GM23338 (cell line): ENCODE data around the gene TMEM87B. TPM values are rescaled to one million over a fixed set of nuclear protein-coding genes. Genes with fewer than 3 reads are reported as not detected.

Experiments
- ATAC-seq: fragments of 200-7000 bp; cut with Tn5 transposase; 3 replicates; pipeline ENCODE4 v1.9.1; 2020
- DNase-seq: peaks from one replicate; pipeline ENCODE4 v3.0.0-alpha.2; 2015; ENCODE audit warnings: low spot score
- H2AFZ ChIP-seq: fragments of 200-600 bp; sonication (generic); 2 replicates; pipeline ENCODE4 v1.8.0; 2016; ENCODE audit warnings: antibody characterized with exemption, mild to moderate bottlenecking, moderate library complexity
- H3F3A ChIP-seq: fragments of 200-600 bp; sonication (generic); replicated peaks from 2 replicates; pipeline ENCODE4 v1.8.0; 2017; ENCODE audit warnings: antibody characterized with exemption, mixed run types, low read depth
- H3K27ac ChIP-seq: fragments of 200-600 bp; sonication (generic); 2 replicates; pipeline ENCODE4 v1.6.1; 2016; ENCODE audit warnings: low read depth
- H3K27me3 ChIP-seq: fragments of 200-600 bp; sonication (generic); 2 replicates; pipeline ENCODE4 v1.8.0; 2016; ENCODE audit warnings: mild to moderate bottlenecking, mixed run types, moderate library complexity; ENCODE audit not compliant: insufficient read depth
- H3K36me3 ChIP-seq: fragments of 200-600 bp; sonication (generic); 2 replicates; pipeline ENCODE4 v1.8.0; 2016; ENCODE audit warnings: mild to moderate bottlenecking; ENCODE audit not compliant: insufficient read depth
- H3K4me1 ChIP-seq: fragments of 200-600 bp; sonication (generic); 2 replicates; pipeline ENCODE4 v1.8.0; 2016; ENCODE audit warnings: mild to moderate bottlenecking, moderate library complexity; ENCODE audit not compliant: insufficient read depth
- H3K4me2 ChIP-seq: fragments of 200-600 bp; sonication (generic); 2 replicates; pipeline ENCODE4 v1.7.1; 2017; ENCODE audit warnings: mixed run types
- H3K4me3 ChIP-seq: fragments of 200-600 bp; sonication (generic); 2 replicates; pipeline ENCODE4 v1.6.1; 2016; ENCODE audit warnings: mixed run types
- H3K79me2 ChIP-seq: fragments of 200-600 bp; sonication (generic); replicated peaks from 2 replicates; pipeline ENCODE4 v1.8.0; 2017; ENCODE audit warnings: mild to moderate bottlenecking; ENCODE audit not compliant: insufficient read depth
- H3K9me2 ChIP-seq: fragments of 200-600 bp; sonication (generic); 2 replicates; pipeline ENCODE4 v1.8.0; 2017; ENCODE audit not compliant: insufficient read depth
- H4K20me1 ChIP-seq: fragments of 200-600 bp; sonication (generic); replicated peaks from 2 replicates; pipeline ENCODE4 v1.8.0; 2017; ENCODE audit warnings: mild to moderate bottlenecking; ENCODE audit not compliant: insufficient read depth
- H3K27ac Mint-ChIP-seq: 2 replicates; pipeline ENCODE4 v1.8.0; 2020; ENCODE audit warnings: inconsistent platforms, mild to moderate bottlenecking, moderate library complexity, mixed read lengths
- H3K27me3 Mint-ChIP-seq: 3 replicates; pipeline ENCODE4 v1.8.0; 2022; ENCODE audit warnings: low read depth, mild to moderate bottlenecking, moderate library complexity, mixed read lengths, inconsistent platforms; ENCODE audit not compliant: insufficient read depth, poor library complexity
- H3K36me3 Mint-ChIP-seq: 3 replicates; pipeline ENCODE4 v1.8.0; 2021; ENCODE audit warnings: low read depth, mild to moderate bottlenecking, inconsistent platforms, moderate library complexity, mixed read lengths
- H3K4me1 Mint-ChIP-seq: 3 replicates; pipeline ENCODE4 v1.8.0; 2020; ENCODE audit warnings: mild to moderate bottlenecking, inconsistent platforms, mixed read lengths
- H3K4me3 Mint-ChIP-seq: 3 replicates; pipeline ENCODE4 v1.8.0; 2021; ENCODE audit warnings: moderate library complexity, mild to moderate bottlenecking, inconsistent platforms, mixed read lengths
- H3K9me3 Mint-ChIP-seq: 3 replicates; pipeline ENCODE4 v1.8.0; 2020; ENCODE audit warnings: moderate library complexity, mild to moderate bottlenecking, inconsistent platforms, mixed read lengths
- CREB1 ChIP-seq: fragments of 250-450 bp; sonication (Bioruptor Pico); IDR thresholded peaks from 2 replicates; pipeline ENCODE4 v1.5.0; 2020; ENCODE audit warnings: low read depth, mild to moderate bottlenecking, moderate library complexity
- ETS1 ChIP-seq: IDR thresholded peaks from 2 replicates; pipeline ENCODE4 v1.6.1; 2016; ENCODE audit warnings: antibody characterized with exemption
- EZH2 ChIP-seq: fragments of 200-600 bp; sonication (generic); IDR thresholded peaks from one replicate; pipeline ENCODE4 v1.8.0; 2017; ENCODE audit warnings: antibody characterized with exemption, mild to moderate bottlenecking, low read depth; ENCODE audit not compliant: unreplicated experiment
- EZH2phosphoT487 ChIP-seq: fragments of 200-600 bp; sonication (generic); IDR thresholded peaks from one replicate; pipeline ENCODE4 v1.8.1; 2018; ENCODE audit warnings: antibody characterized with exemption; ENCODE audit not compliant: unreplicated experiment
- JUNB ChIP-seq: IDR thresholded peaks from one replicate; pipeline ENCODE4 v1.6.1; 2016; ENCODE audit warnings: antibody characterized with exemption; ENCODE audit not compliant: unreplicated experiment
- NANOG ChIP-seq: IDR thresholded peaks from 2 replicates; pipeline ENCODE4 v1.6.1; 2016; ENCODE audit warnings: antibody characterized with exemption, borderline replicate concordance
- POLR2AphosphoS5 ChIP-seq: IDR thresholded peaks from 2 replicates; pipeline ENCODE4 v1.6.1; 2016; ENCODE audit warnings: antibody characterized with exemption, low read depth
- STAT1 ChIP-seq: IDR thresholded peaks from one replicate; pipeline ENCODE4 v1.6.1; 2016; ENCODE audit warnings: antibody characterized with exemption; ENCODE audit not compliant: unreplicated experiment
- ZNF114 ChIP-seq: fragments of 250-450 bp; sonication (Bioruptor Pico); IDR thresholded peaks from 2 replicates; pipeline ENCODE4 v1.5.0; 2020; ENCODE audit warnings: mild to moderate bottlenecking, moderate library complexity
- ZNF331 ChIP-seq: fragments of 250-450 bp; sonication (Bioruptor Pico); IDR thresholded peaks from 2 replicates; pipeline ENCODE4 v1.5.0; 2020; ENCODE audit warnings: low read depth, mild to moderate bottlenecking, moderate library complexity
- ZNF462 ChIP-seq: fragments of 250-450 bp; sonication (Bioruptor Pico); IDR thresholded peaks from 2 replicates; pipeline ENCODE4 v1.5.0; 2020; ENCODE audit warnings: mild to moderate bottlenecking, moderate library complexity
- polyA plus RNA-seq: library from polyadenylated mRNA; unstranded; fragments of >200 nt; fragmentation: Nextera tagmentation; extraction: Ambion mirVana; gene quantifications from 2 replicates; pipeline ENCODE4 v1.2.1, GENCODE V29; 2016
- total RNA-seq: library from RNA; depleted of rRNA; stranded (reverse); fragments of >200 nt; shearing (Covaris generic); gene quantifications from 2 replicates; pipeline ENCODE4 v1.2.3, GENCODE V29; 2014
- TF ChIP-seq, protein P1 (sequence below), 2 experiments: fragments of 200-600 bp in 1 of 2; sonication (generic) in 1 of 2; conservative IDR thresholded peaks; 2 replicates each; pipeline versions ENCODE4 v1.5.1 to v1.6.1; 2016 to 2017; ENCODE audit warnings: antibody characterized with exemption in 2 of 2, low read depth in 2 of 2, mild to moderate bottlenecking in 2 of 2, moderate library complexity in 1 of 2

TMEM87B gene
- total and polyA plus RNA-seq, 2 experiments from 2014 or later, result 7.0 to 15.4 TPM

DNA sequence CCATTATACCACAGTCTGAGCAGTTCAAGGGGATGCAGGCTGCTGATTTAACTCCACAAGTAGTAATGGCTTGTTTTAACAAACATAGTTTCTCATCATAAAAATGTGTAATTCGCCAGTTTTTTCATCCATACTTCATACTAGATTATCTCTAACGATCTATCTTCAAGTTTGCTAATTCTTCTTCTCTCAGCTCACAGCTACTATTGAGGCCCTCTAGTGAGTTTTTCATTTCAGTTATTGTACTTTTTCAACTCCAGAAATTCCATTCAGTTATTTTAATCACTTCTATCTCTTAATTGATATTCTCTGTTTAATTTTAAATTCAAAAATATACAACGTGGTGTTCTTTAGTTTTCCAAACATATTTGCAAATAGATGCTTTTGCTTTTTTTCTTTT lies 20.1 kb upstream of the TMEM87B start:
- TF ChIP-seq POLR2AphosphoS5 (no peak), ZNF331 (CRISPR knock-in tag) (no peak), NANOG (no peak), EZH2 (no peak), ZNF114 (CRISPR knock-in tag) (no peak), ETS1 (no peak), JUNB (no peak)
- H4K20me1 ChIP-seq, result no peaks in the 10 kb centered on the region
- H3K4me2 ChIP-seq, result no peak overlapping the region
- H3K27me3 ChIP-seq, result no peaks in the 10 kb centered on the region
- peaks cover 17% of the 10 kb centered on the region for H3K4me1 ChIP-seq
- Mint-ChIP-seq H3K27ac (no peak overlapping the region), H3K9me3 (peaks cover 3% of the 10 kb centered on the region; the same call in 1 of the 3 replicates), H3K4me1 (peaks cover 20% of the 10 kb centered on the region), H3K36me3 (peaks cover 1% of the 10 kb centered on the region; the same call in 1 of the 3 replicates), H3K4me3 (no peak overlapping the region), H3K27me3 (peaks cover 2% of the 10 kb centered on the region)
- DNase-seq (no peak), ATAC-seq (no peak)
- H3K9me2 ChIP-seq, result 0 out of 2 replicates have a peak, but pooled peaks cover 2% of the 10 kb centered on the region
- H3K79me2 ChIP-seq, result no peaks in the 10 kb centered on the region
- no peaks in the 10 kb centered on the region for H3K36me3 ChIP-seq
- H3K4me3 ChIP-seq, result no peak overlapping the region
- H3F3A ChIP-seq, result peaks cover 4% of the 10 kb centered on the region; the same call in 1 of the 2 replicates
- H2AFZ ChIP-seq, result no peak overlapping the region
- H3K27ac ChIP-seq, result no peak overlapping the region

DNA sequence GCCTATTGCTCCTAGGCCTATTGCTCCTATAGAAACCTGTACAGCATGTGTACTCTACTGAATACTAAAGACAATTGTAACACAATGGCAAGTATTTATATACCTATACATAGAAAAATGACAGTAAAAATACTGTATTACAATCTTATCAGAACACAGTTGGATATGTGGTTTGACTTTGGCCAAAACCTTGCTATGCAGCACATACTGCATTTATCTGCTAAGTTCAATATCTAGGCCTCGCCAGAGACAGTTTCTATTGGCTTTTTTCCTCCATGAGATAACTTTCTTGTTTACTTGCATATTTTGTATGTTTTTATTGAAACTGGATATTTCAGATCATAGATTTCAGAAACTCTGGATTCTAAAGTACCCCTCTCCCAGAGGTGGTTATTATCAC lies 19.3 kb upstream of the TMEM87B start:
- H3K36me3 ChIP-seq, result no peaks in the 10 kb centered on the region
- H4K20me1 ChIP-seq, result no peaks in the 10 kb centered on the region
- no peak for DNase-seq
- no peaks in the 10 kb centered on the region for H3K79me2 ChIP-seq
- H3K4me2 ChIP-seq, result no peak overlapping the region
- H3F3A ChIP-seq, result peaks cover 1% of the 10 kb centered on the region; the same call in 1 of the 2 replicates
- no peak overlapping the region for H3K27ac Mint-ChIP-seq
- H3K36me3 Mint-ChIP-seq, result no peaks in the 10 kb centered on the region
- no peaks in the 10 kb centered on the region for H3K9me3 Mint-ChIP-seq
- H3K4me1 Mint-ChIP-seq, result peaks cover 26% of the 10 kb centered on the region
- H2AFZ ChIP-seq, result no peak overlapping the region
- peaks cover 2% of the 10 kb centered on the region for H3K27me3 Mint-ChIP-seq
- no peaks in the 10 kb centered on the region for H3K27me3 ChIP-seq
- no peak for ATAC-seq
- H3K4me3 ChIP-seq, result no peak overlapping the region
- H3K4me3 Mint-ChIP-seq, result no peak overlapping the region
- H3K27ac ChIP-seq, result no peak overlapping the region
- H3K9me2 ChIP-seq, result 0 out of 2 replicates have a peak, but pooled peaks cover 2% of the 10 kb centered on the region
- peaks cover 17% of the 10 kb centered on the region for H3K4me1 ChIP-seq
- TF ChIP-seq ZNF462 (CRISPR knock-in tag) (no peak), EZH2phosphoT487 (no peak), STAT1 (no peak), ZNF331 (CRISPR knock-in tag) (no peak), EZH2 (no peak), POLR2AphosphoS5 (no peak), ETS1 (no peak), NANOG (no peak), CREB1 (CRISPR knock-in tag) (no peak)
- TF ChIP-seq, protein P1, sequence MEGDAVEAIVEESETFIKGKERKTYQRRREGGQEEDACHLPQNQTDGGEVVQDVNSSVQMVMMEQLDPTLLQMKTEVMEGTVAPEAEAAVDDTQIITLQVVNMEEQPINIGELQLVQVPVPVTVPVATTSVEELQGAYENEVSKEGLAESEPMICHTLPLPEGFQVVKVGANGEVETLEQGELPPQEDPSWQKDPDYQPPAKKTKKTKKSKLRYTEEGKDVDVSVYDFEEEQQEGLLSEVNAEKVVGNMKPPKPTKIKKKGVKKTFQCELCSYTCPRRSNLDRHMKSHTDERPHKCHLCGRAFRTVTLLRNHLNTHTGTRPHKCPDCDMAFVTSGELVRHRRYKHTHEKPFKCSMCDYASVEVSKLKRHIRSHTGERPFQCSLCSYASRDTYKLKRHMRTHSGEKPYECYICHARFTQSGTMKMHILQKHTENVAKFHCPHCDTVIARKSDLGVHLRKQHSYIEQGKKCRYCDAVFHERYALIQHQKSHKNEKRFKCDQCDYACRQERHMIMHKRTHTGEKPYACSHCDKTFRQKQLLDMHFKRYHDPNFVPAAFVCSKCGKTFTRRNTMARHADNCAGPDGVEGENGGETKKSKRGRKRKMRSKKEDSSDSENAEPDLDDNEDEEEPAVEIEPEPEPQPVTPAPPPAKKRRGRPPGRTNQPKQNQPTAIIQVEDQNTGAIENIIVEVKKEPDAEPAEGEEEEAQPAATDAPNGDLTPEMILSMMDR (conservative IDR thresholded peaks at IDR 0.05; ENCODE audit: low read depth in 2 of 2), result no peak
